Vagina (tissue), 2 donors: ENCODE data around the gene NSUN2. TPM values are rescaled to one million over a fixed set of nuclear protein-coding genes. Genes with fewer than 3 reads are reported as not detected.
A peak's percentile ranks its signal among the peaks of the same experiment; 100 is the strongest.

ENCODE experiments used
- DNase-seq, 2 donors: peaks; one replicate each; pipeline ENCODE4 v3.0.0-alpha.2; 2017; ENCODE audit errors: extremely low spot score in 2 of 2
- H3K27ac ChIP-seq: fragments of 200-600 bp; sonication (generic); one replicate; pipeline ENCODE4 v1.5.1; 2019
- H3K27me3 ChIP-seq: fragments of 200-600 bp; sonication (generic); one replicate; pipeline ENCODE4 v1.5.1; 2019
- H3K36me3 ChIP-seq, 2 donors: fragments of 200-600 bp; sonication (generic); one replicate each; pipeline ENCODE4 v1.5.1; 2017 to 2019
- H3K4me1 ChIP-seq: fragments of 200-600 bp; sonication (generic); one replicate; pipeline ENCODE4 v1.5.1; 2019
- H3K4me3 ChIP-seq, 2 donors: fragments of 200-600 bp; sonication (generic); 1 replicate in 1 of 2; 2 replicates in 1 of 2; pipeline ENCODE4 v1.5.1; 2016 to 2019
- H3K9me3 ChIP-seq: fragments of 200-600 bp; sonication (generic); one replicate; pipeline ENCODE4 v1.5.1; 2019
- POLR2A ChIP-seq, 2 donors: fragments of 450-650 bp; IDR thresholded peaks; one replicate each; pipeline ENCODE4 v1.6.1; 2017; ENCODE audit warnings: antibody characterized with exemption in 2 of 2, mild to moderate bottlenecking in 2 of 2, moderate library complexity in 2 of 2
- POLR2AphosphoS5 ChIP-seq, 2 donors: sonication (generic); formaldehyde crosslinking; IDR thresholded peaks; one replicate each; pipeline ENCODE4 v1.9.0; 2017; ENCODE audit warnings: antibody characterized with exemption in 2 of 2, mild to moderate bottlenecking in 2 of 2, low read depth in 1 of 2; ENCODE audit not compliant: insufficient read depth in 1 of 2
- intact Hi-C: fragments of 100-400 bp; cut with DNase I; formaldehyde crosslinking; loops from one replicate; pipeline ENCODE4 v1.15.1; 2023
- total RNA-seq: library from RNA; depleted of rRNA; stranded (reverse); fragments of >200 nt; gene quantifications from one replicate; pipeline ENCODE4 v1.2.3, GENCODE V29; 2016
- TF ChIP-seq, protein P1 (sequence below), 3 experiments: fragments of 450-650 bp in 2 of 3; fragments of 200-600 bp in 1 of 3; sonication (generic) in 1 of 3; IDR thresholded peaks; one replicate each; pipeline ENCODE4 v1.5.1; 2017 to 2019; ENCODE audit warnings: antibody characterized with exemption in 3 of 3, mild to moderate bottlenecking in 2 of 3, moderate library complexity in 2 of 3

NSUN2 gene
- total RNA-seq, 1 donor from 2014 or later = 43.2 TPM

DNA sequence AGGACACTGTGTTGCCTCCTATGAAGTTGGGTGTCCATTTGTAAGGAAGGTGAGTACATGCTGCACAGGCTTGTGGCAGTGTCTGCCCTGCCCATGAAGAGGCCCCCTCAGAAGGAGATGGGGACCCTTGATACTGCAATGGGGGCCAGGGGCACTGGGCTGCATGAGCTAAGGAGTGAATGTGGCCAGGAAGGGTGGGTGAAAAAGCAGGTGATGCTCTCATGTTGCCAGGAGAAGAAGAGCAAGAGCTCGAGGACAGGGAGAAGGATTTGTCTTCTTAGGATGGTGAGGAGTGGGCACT, 76.1 kb downstream of the NSUN2 start:
- peak in 1 of 2 donors; percentile 77 for DNase-seq
- H3K9me3 ChIP-seq = no peaks in the 10 kb centered on the region
- intact Hi-C loops = no loop called here

DNA sequence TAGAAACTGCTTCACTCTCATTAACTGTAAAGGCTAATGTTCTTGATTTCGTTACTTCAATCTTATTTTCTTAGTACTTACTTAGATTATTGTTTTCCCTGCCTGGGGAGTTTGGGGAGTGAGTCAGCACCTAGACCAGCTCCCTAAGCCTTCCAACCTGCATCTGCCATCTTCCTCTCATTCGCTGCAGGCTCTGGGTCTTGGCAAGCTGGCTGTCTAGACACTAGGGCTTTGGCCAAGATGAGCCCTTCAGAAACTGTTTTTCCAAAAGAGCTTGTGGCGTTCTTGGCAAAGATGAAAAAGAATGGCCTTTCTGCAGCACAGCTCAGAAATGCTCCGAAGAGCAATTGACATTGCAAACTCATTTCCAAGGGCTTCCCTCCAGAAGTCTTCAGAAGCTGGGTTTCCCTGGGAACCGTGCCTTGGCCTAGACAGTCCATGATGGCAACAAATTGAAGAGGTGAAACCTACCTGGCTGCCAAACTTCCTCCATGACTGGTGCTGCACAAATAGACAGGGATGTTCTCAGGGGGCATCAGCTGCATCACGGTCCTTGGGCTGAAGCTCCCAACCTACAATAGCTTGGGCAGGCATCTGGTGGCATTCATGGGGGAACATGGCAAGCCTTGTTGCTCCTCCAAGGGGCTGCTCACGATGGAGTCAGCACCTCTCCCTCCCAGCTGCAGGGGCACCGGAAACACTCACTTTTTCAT, 76.6 kb downstream of the NSUN2 start:
- intact Hi-C loops = no loop called here
- Histone ChIP-seq H3K4me1 (no peaks in the 10 kb centered on the region), H3K4me3 (no peak overlapping the region), H3K36me3 (no peaks in the 10 kb centered on the region), H3K27me3 (no peaks in the 10 kb centered on the region), H3K9me3 (no peaks in the 10 kb centered on the region), H3K27ac (no peak overlapping the region)
- TF ChIP-seq POLR2AphosphoS5 (IDR thresholded peaks at IDR 0.05; ENCODE audit: insufficient read depth in 1 of 2, low read depth in 1 of 2) (no peak), POLR2A (IDR thresholded peaks at IDR 0.05) (no peak)
- TF ChIP-seq, protein P1, sequence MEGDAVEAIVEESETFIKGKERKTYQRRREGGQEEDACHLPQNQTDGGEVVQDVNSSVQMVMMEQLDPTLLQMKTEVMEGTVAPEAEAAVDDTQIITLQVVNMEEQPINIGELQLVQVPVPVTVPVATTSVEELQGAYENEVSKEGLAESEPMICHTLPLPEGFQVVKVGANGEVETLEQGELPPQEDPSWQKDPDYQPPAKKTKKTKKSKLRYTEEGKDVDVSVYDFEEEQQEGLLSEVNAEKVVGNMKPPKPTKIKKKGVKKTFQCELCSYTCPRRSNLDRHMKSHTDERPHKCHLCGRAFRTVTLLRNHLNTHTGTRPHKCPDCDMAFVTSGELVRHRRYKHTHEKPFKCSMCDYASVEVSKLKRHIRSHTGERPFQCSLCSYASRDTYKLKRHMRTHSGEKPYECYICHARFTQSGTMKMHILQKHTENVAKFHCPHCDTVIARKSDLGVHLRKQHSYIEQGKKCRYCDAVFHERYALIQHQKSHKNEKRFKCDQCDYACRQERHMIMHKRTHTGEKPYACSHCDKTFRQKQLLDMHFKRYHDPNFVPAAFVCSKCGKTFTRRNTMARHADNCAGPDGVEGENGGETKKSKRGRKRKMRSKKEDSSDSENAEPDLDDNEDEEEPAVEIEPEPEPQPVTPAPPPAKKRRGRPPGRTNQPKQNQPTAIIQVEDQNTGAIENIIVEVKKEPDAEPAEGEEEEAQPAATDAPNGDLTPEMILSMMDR (IDR thresholded peaks at IDR 0.05) = no peak
- DNase-seq = peak in 1 of 2 donors; percentile 58

More for the DNA sequence above, 76.1 kb downstream of the NSUN2 start:
- no peak overlapping the region for H3K4me3 ChIP-seq
- no peaks in the 10 kb centered on the region for H3K27me3 ChIP-seq
- no peak overlapping the region for H3K27ac ChIP-seq
- H3K36me3 ChIP-seq = no peaks in the 10 kb centered on the region
- TF ChIP-seq, protein P1 (IDR thresholded peaks at IDR 0.05) = no peak
- no peak for TF ChIP-seq POLR2A (IDR thresholded peaks at IDR 0.05)
- no peak for TF ChIP-seq POLR2AphosphoS5 (IDR thresholded peaks at IDR 0.05; ENCODE audit: insufficient read depth in 1 of 2, low read depth in 1 of 2)
- H3K4me1 ChIP-seq = no peaks in the 10 kb centered on the region

DNA sequence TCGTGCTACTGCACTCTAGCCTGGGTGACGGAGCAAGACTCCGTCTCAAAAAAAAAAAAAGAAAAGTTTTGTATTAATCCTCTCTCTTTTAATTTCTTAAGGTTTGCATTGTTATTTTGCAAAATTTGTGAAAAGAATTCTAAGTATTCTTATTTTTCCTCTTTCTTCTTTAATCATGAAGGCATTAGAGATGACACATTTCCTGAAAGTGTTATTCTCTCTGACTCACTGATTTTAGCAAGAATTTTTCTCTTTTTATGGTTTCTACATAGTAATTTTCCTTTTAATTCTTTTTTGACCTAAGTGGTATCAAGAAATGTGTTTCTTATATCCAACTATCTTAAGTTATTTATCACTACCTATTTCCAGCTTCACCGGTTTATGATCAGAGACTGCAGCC, 78.0 kb downstream of the NSUN2 start:
- Histone ChIP-seq H3K4me3 (no peak overlapping the region), H3K27me3 (no peaks in the 10 kb centered on the region), H3K4me1 (no peaks in the 10 kb centered on the region), H3K9me3 (no peaks in the 10 kb centered on the region), H3K27ac (no peak overlapping the region), H3K36me3 (no peaks in the 10 kb centered on the region)
- TF ChIP-seq POLR2AphosphoS5 (IDR thresholded peaks at IDR 0.05; ENCODE audit: insufficient read depth in 1 of 2, low read depth in 1 of 2) = no peak
- TF ChIP-seq POLR2A (IDR thresholded peaks at IDR 0.05) = no peak
- TF ChIP-seq, protein P1 (IDR thresholded peaks at IDR 0.05) = no peak
- intact Hi-C loops = no loop called here
- no peak for DNase-seq

DNA sequence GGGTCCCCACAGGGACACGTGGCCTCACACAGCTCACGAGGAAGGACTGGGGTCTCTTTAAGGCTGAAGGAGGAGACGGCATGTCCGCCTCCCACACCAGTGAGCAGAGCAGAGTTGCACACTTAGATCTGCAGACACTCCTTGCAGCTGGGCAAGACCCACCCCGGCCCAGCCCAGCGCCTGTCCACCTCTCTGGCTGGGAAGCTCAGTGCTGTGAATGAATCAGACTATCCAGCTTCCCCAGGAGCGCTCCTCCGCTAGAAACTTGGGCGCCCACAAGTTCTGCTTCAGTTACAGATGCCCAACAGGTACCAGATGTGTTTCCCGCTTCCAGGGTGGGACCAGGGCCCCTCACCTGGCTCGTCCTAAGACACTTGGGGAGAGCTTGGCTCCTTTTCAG, 78.9 kb downstream of the NSUN2 start:
- Histone ChIP-seq H3K4me1 (no peaks in the 10 kb centered on the region), H3K27ac (no peak overlapping the region), H3K27me3 (no peaks in the 10 kb centered on the region), H3K36me3 (no peaks in the 10 kb centered on the region), H3K4me3 (no peak overlapping the region), H3K9me3 (no peaks in the 10 kb centered on the region)
- TF ChIP-seq POLR2AphosphoS5 (IDR thresholded peaks at IDR 0.05; ENCODE audit: insufficient read depth in 1 of 2, low read depth in 1 of 2) = no peak
- intact Hi-C loops = no loop called here
- DNase-seq = peak in 1 of 2 donors; percentile 62

DNA sequence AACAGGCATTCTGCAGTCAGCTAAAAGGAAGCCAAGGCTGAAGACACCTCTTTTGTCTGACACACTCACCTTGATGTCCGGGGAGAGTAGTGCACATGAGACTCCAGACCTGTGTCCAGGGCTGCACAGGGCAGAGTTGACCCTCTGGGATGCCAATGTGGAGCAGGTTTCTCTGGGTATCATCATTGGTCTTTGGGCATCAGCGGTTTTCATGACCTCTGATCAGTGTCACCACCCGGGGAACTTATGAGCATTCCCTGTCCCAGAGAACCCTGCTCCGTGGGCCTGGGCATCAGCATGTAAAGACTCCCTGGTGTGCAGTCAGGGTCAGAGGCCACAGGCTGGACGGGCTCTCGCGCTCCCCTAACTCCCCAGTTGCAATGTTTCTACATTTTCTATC, 80.2 kb downstream of the NSUN2 start:
- H3K9me3 ChIP-seq = no peaks in the 10 kb centered on the region
- no peak overlapping the region for H3K4me3 ChIP-seq
- DNase-seq = peak in 1 of 2 donors; percentile 74
- intact Hi-C loops = no loop called here
- no peaks in the 10 kb centered on the region for H3K36me3 ChIP-seq
- H3K27me3 ChIP-seq = no peaks in the 10 kb centered on the region
- TF ChIP-seq, protein P1 (IDR thresholded peaks at IDR 0.05) = no peak
- TF ChIP-seq POLR2A (IDR thresholded peaks at IDR 0.05) = no peak
- no peak overlapping the region for H3K27ac ChIP-seq
- H3K4me1 ChIP-seq = no peaks in the 10 kb centered on the region
